BLaER1 (cell line): Measurements from ENCODE around the gene RNF32.

Experiments
- H3K27ac ChIP-seq: shearing (Covaris generic); formaldehyde crosslinking; 2 replicates; pipeline ENCODE4 v1.8.1; 2022
- H3K27me3 ChIP-seq: shearing (Covaris generic); formaldehyde crosslinking; 2 replicates; pipeline ENCODE4 v1.8.1; 2022
- H3K36me3 ChIP-seq: shearing (Covaris generic); formaldehyde crosslinking; 2 replicates; pipeline ENCODE4 v1.8.1; 2022
- H3K4me1 ChIP-seq: shearing (Covaris generic); formaldehyde crosslinking; 2 replicates; pipeline ENCODE4 v1.8.1; 2022
- H3K4me2 ChIP-seq: shearing (Covaris generic); formaldehyde crosslinking; 2 replicates; pipeline ENCODE4 v1.8.1; 2022
- H3K4me3 ChIP-seq: shearing (Covaris generic); formaldehyde crosslinking; 2 replicates; pipeline ENCODE4 v1.8.1; 2022
- H3K9ac ChIP-seq: shearing (Covaris generic); formaldehyde crosslinking; 2 replicates; pipeline ENCODE4 v1.8.1; 2022
- H3K9me3 ChIP-seq: shearing (Covaris generic); formaldehyde crosslinking; 2 replicates; pipeline ENCODE4 v1.8.1; 2022
- H4K20me1 ChIP-seq: shearing (Covaris generic); formaldehyde crosslinking; 2 replicates; pipeline ENCODE4 v1.8.1; 2022
- Cebpa-rat ChIP-seq: shearing (Covaris generic); IDR thresholded peaks from 2 replicates; pipeline ENCODE4 v1.8.1; 2022

RNF32 gene

GRCh38 chr7:156640257-156640948 lies at the start of gene RNF32:
TSS of gene RNF32 (plus strand) at chr7:156640774. CDS start at chr7:156643878, 3,104 bp downstream.
- Histone ChIP-seq H3K4me2 (peak within 1 kb of the TSS; percentile 75), H3K27me3 (no peaks in the 10 kb centered on the region), H4K20me1 (no peaks in the 10 kb centered on the region), H3K9me3 (peaks cover 26% of the 10 kb centered on the region), H3K36me3 (no peaks in the 10 kb centered on the region), H3K9ac (peak within 1 kb of the TSS; percentile 77), H3K4me3 (peak within 1 kb of the TSS; percentile 71), H3K4me1 (peaks cover 14% of the 10 kb centered on the region), H3K27ac (peak within 1 kb of the TSS; percentile 76)
- no peak for TF ChIP-seq Cebpa-rat

GRCh38 chr7:156592155-156592884 lies 48.3 kb upstream of the RNF32 start:
- H3K9me3 ChIP-seq, result peaks cover 6% of the 10 kb centered on the region; the same call in 1 of the 2 replicates
- H3K9ac ChIP-seq, result no peak overlapping the region
- no peak for TF ChIP-seq Cebpa-rat
- H3K4me2 ChIP-seq, result no peak overlapping the region
- no peak overlapping the region for H3K4me3 ChIP-seq
- H4K20me1 ChIP-seq, result no peaks in the 10 kb centered on the region
- no peaks in the 10 kb centered on the region for H3K27me3 ChIP-seq
- no peaks in the 10 kb centered on the region for H3K36me3 ChIP-seq
- no peaks in the 10 kb centered on the region for H3K4me1 ChIP-seq
- H3K27ac ChIP-seq, result no peak overlapping the region

- no peak overlapping the region for H3K27ac ChIP-seq
- no peak overlapping the region for H3K4me2 ChIP-seq
- H3K9me3 ChIP-seq, result peaks cover 6% of the 10 kb centered on the region; the same call in 1 of the 2 replicates
- no peaks in the 10 kb centered on the region for H3K36me3 ChIP-seq
- no peaks in the 10 kb centered on the region for H4K20me1 ChIP-seq
- TF ChIP-seq Cebpa-rat, result no peak
- H3K4me3 ChIP-seq, result no peak overlapping the region
- no peak overlapping the region for H3K9ac ChIP-seq
- no peaks in the 10 kb centered on the region for H3K27me3 ChIP-seq
- H3K4me1 ChIP-seq, result no peaks in the 10 kb centered on the region
Measured at GRCh38 chr7:156594283-156595080, 46.1 kb upstream of the RNF32 start.

GRCh38 chr7:156600496-156600895 lies 40.1 kb upstream of the RNF32 start:
- Histone ChIP-seq H4K20me1 (no peaks in the 10 kb centered on the region), H3K4me1 (no peaks in the 10 kb centered on the region), H3K4me3 (no peak overlapping the region), H3K9ac (no peak overlapping the region), H3K36me3 (no peaks in the 10 kb centered on the region), H3K27me3 (no peaks in the 10 kb centered on the region), H3K27ac (no peak overlapping the region), H3K9me3 (no peaks in the 10 kb centered on the region), H3K4me2 (no peak overlapping the region)
- no peak for TF ChIP-seq Cebpa-rat

- H3K9me3 ChIP-seq, result peaks cover under 1% of the 10 kb centered on the region; the same call in 1 of the 2 replicates
- no peaks in the 10 kb centered on the region for H3K36me3 ChIP-seq
- H3K27ac ChIP-seq, result no peak overlapping the region
- H3K27me3 ChIP-seq, result no peaks in the 10 kb centered on the region
- H3K4me3 ChIP-seq, result no peak overlapping the region
- no peak overlapping the region for H3K9ac ChIP-seq
- no peak overlapping the region for H3K4me2 ChIP-seq
- no peak for TF ChIP-seq Cebpa-rat
- H4K20me1 ChIP-seq, result no peaks in the 10 kb centered on the region
- no peaks in the 10 kb centered on the region for H3K4me1 ChIP-seq
Measured at GRCh38 chr7:156602283-156602682, 38.3 kb upstream of the RNF32 start.

- Histone ChIP-seq H3K27ac (no peak overlapping the region), H3K27me3 (no peaks in the 10 kb centered on the region), H3K4me1 (no peaks in the 10 kb centered on the region), H4K20me1 (no peaks in the 10 kb centered on the region), H3K36me3 (no peaks in the 10 kb centered on the region), H3K4me3 (no peak overlapping the region), H3K4me2 (no peak overlapping the region), H3K9ac (no peak overlapping the region), H3K9me3 (peaks cover 5% of the 10 kb centered on the region; the same call in 1 of the 2 replicates)
- no peak for TF ChIP-seq Cebpa-rat
Measured at GRCh38 chr7:156603011-156603410, 37.6 kb upstream of the RNF32 start.

- Histone ChIP-seq H3K4me3 (no peak overlapping the region), H3K27ac (no peak overlapping the region), H3K4me1 (peaks cover 2% of the 10 kb centered on the region), H3K36me3 (no peaks in the 10 kb centered on the region), H3K9ac (no peak overlapping the region), H4K20me1 (no peaks in the 10 kb centered on the region), H3K4me2 (no peak overlapping the region), H3K9me3 (peaks cover 5% of the 10 kb centered on the region; the same call in 1 of the 2 replicates), H3K27me3 (no peaks in the 10 kb centered on the region)
- no peak for TF ChIP-seq Cebpa-rat
Measured at GRCh38 chr7:156603629-156604028, 36.9 kb upstream of the RNF32 start.

GRCh38 chr7:156604311-156604710 lies 36.3 kb upstream of the RNF32 start:
- Histone ChIP-seq H3K36me3 (no peaks in the 10 kb centered on the region), H3K27me3 (no peaks in the 10 kb centered on the region)
- no peak for TF ChIP-seq Cebpa-rat

GRCh38 chr7:156604836-156605695 lies 35.5 kb upstream of the RNF32 start:
- no peak overlapping the region for H3K4me3 ChIP-seq
- no peak for TF ChIP-seq Cebpa-rat
- H3K36me3 ChIP-seq, result no peaks in the 10 kb centered on the region
- no peaks in the 10 kb centered on the region for H3K27me3 ChIP-seq
- no peak overlapping the region for H3K27ac ChIP-seq
- peaks cover 5% of the 10 kb centered on the region; the same call in 1 of the 2 replicates for H3K9me3 ChIP-seq
- H3K4me1 ChIP-seq, result peaks cover 7% of the 10 kb centered on the region
- H3K4me2 ChIP-seq, result no peak overlapping the region
- H3K9ac ChIP-seq, result no peak overlapping the region
- no peaks in the 10 kb centered on the region for H4K20me1 ChIP-seq

More at GRCh38 chr7:156604311-156604710, 36.3 kb upstream of the RNF32 start:
- Histone ChIP-seq H3K4me1 (peaks cover 7% of the 10 kb centered on the region), H3K9me3 (peaks cover 5% of the 10 kb centered on the region; the same call in 1 of the 2 replicates), H4K20me1 (no peaks in the 10 kb centered on the region), H3K27ac (no peak overlapping the region), H3K4me2 (no peak overlapping the region), H3K9ac (no peak overlapping the region), H3K4me3 (no peak overlapping the region)
